Measurements from ENCODE around the gene HOXB2.

The HOXB2 gene

GRCh38 chr17:48561884-48562810, 17.2 kb upstream of the HOXB2 start:
- DNase-seq (ENCODE audit: extremely low read depth, insufficient read length): no peak
- Histone ChIP-seq H3K27me3 (replicated peaks; ENCODE audit: control insufficient read depth, insufficient read depth, low read length) (no peaks in the 10 kb centered on the region), H3K36me3 (ENCODE audit: control insufficient read depth, insufficient read depth, low read length) (no peaks in the 10 kb centered on the region), H3K4me3 (replicated peaks; ENCODE audit: low read depth, low read length) (no peak overlapping the region)
- peak; percentile 15 for TF ChIP-seq CTCF (IDR thresholded peaks at IDR 0.05; ENCODE audit: insufficient read depth, low read length, poor library complexity, severe bottlenecking)

GRCh38 chr17:48559840-48560817, 15.2 kb upstream of the HOXB2 start:
- no peak for DNase-seq (ENCODE audit: extremely low read depth, insufficient read length)
- H3K27me3 ChIP-seq (replicated peaks; ENCODE audit: control insufficient read depth, insufficient read depth, low read length): no peaks in the 10 kb centered on the region
- no peaks in the 10 kb centered on the region for H3K36me3 ChIP-seq (ENCODE audit: control insufficient read depth, insufficient read depth, low read length)
- TF ChIP-seq CTCF (IDR thresholded peaks at IDR 0.05; ENCODE audit: insufficient read depth, low read length, poor library complexity, severe bottlenecking): no peak
- H3K4me3 ChIP-seq (replicated peaks; ENCODE audit: low read depth, low read length): no peak overlapping the region

- TF ChIP-seq CTCF (IDR thresholded peaks at IDR 0.05; ENCODE audit: insufficient read depth, low read length, poor library complexity, severe bottlenecking): no peak
- Histone ChIP-seq H3K36me3 (ENCODE audit: control insufficient read depth, insufficient read depth, low read length) (no peaks in the 10 kb centered on the region), H3K27me3 (replicated peaks; ENCODE audit: control insufficient read depth, insufficient read depth, low read length) (no peaks in the 10 kb centered on the region), H3K4me3 (replicated peaks; ENCODE audit: low read depth, low read length) (no peak overlapping the region)
- DNase-seq (ENCODE audit: extremely low read depth, insufficient read length): no peak
Observed at GRCh38 chr17:48559122-48559839, 14.4 kb upstream of the HOXB2 start.

- H3K27me3 ChIP-seq (replicated peaks; ENCODE audit: control insufficient read depth, insufficient read depth, low read length): no peaks in the 10 kb centered on the region
Observed at GRCh38 chr17:48558831-48559121, 13.9 kb upstream of the HOXB2 start.

More at GRCh38 chr17:48558831-48559121, 13.9 kb upstream of the HOXB2 start:
- H3K36me3 ChIP-seq (ENCODE audit: control insufficient read depth, insufficient read depth, low read length): no peaks in the 10 kb centered on the region
- no peak overlapping the region for H3K4me3 ChIP-seq (replicated peaks; ENCODE audit: low read depth, low read length)
- TF ChIP-seq CTCF (IDR thresholded peaks at IDR 0.05; ENCODE audit: insufficient read depth, low read length, poor library complexity, severe bottlenecking): no peak
- no peak for DNase-seq (ENCODE audit: extremely low read depth, insufficient read length)

All from GM06990 (cell line).